ENCODE data around the gene INTS2.
"Not testable (repeated sequence)": the region's sequence is repeated elsewhere in the genome, so short reads cannot be mapped to it uniquely, and the experiment has no call there.

Gene INTS2

DNA sequence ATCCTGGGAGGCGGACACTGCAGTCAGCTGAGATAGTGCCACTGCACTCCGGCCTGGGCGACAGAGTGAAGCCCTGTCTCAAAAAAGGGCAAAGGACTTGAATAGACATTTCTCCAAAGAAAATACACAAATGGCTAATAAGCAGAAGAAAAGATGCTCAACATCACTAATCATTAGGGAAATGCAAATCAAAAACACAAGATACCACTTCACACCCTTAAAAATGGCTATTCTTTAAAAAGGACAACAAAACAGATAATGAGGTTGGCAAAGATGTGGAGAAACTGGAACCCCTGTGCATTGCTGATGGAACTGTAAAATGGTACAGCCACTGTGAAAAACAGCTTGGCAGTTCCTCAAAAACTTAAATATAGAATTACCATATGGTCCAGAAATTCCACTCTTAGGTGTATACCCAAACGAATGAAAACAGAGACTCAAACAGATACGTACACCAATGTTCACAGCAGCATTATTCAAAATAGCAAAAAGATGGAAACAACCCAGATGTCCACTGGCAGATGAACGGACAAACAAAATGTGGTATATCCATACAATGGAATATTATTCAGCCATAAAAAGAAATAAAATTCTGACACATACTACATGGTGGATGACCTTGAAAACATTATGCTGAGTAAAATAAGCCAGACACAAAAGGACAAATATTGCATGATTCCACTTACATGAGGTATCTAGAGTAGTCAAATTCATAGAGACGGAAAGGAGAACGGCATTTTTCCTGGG lies 100.0 kb downstream of the INTS2 start:
- Mint-ChIP-seq H3K36me3 (ENCODE audit: low read depth) (peaks cover 89% of the 10 kb centered on the region), H3K4me3 (no peak overlapping the region), H3K9me3 (peaks cover 54% of the 10 kb centered on the region), H3K4me1 (no peaks in the 10 kb centered on the region), H3K27ac (no peak overlapping the region), H3K27me3 (ENCODE audit: low read depth, poor library complexity) (no peaks in the 10 kb centered on the region)
- TF ChIP-seq, protein P1, sequence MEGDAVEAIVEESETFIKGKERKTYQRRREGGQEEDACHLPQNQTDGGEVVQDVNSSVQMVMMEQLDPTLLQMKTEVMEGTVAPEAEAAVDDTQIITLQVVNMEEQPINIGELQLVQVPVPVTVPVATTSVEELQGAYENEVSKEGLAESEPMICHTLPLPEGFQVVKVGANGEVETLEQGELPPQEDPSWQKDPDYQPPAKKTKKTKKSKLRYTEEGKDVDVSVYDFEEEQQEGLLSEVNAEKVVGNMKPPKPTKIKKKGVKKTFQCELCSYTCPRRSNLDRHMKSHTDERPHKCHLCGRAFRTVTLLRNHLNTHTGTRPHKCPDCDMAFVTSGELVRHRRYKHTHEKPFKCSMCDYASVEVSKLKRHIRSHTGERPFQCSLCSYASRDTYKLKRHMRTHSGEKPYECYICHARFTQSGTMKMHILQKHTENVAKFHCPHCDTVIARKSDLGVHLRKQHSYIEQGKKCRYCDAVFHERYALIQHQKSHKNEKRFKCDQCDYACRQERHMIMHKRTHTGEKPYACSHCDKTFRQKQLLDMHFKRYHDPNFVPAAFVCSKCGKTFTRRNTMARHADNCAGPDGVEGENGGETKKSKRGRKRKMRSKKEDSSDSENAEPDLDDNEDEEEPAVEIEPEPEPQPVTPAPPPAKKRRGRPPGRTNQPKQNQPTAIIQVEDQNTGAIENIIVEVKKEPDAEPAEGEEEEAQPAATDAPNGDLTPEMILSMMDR (IDR thresholded peaks at IDR 0.05), result no peak
- no peak for DNase-seq

DNA sequence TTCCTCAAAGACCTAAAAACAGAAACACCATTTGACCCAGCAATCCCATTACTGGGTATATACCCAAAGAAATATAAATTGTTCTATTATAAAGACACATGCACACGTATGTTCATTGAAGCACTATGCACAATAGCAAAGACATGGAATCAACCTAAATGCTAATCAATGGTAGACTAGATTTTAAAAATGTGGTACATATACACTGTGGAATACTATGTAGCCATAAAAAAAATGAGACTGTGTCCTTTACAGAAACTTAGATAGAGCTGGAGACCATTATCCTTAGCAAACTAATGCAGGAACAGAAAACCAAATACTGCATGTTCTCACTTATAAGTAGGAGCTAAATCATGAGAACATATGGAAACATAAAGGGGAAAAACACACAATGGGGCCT lies 100.9 kb downstream of the INTS2 start:
- Mint-ChIP-seq H3K9me3 (peaks cover 54% of the 10 kb centered on the region), H3K36me3 (ENCODE audit: low read depth) (peaks cover 98% of the 10 kb centered on the region)
- H3K4me3 Mint-ChIP-seq; H3K27me3 Mint-ChIP-seq (ENCODE audit: low read depth, poor library complexity); DNase-seq; H3K27ac Mint-ChIP-seq; H3K4me1 Mint-ChIP-seq: not testable (repeated sequence)

DNA sequence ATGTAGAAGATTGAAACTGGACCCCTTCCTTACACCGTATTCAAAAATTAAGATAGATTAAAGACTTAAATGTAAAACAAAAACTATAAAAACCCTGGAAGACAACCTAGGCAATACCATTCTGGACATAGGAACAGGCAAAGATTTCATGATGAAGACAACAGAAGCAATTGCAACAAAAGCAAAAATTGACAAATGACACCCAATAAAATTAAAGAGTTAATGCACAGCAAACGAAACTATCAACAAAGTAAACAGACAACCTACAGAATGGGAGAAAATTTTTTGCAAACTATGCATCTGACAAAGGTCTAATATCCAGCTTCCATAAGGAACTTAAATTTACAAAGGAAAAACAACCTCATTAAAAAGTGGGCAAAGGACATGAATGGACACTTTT lies 101.6 kb downstream of the INTS2 start:
- not testable (repeated sequence) for H3K4me1 Mint-ChIP-seq; H3K27me3 Mint-ChIP-seq (ENCODE audit: low read depth, poor library complexity); DNase-seq; H3K27ac Mint-ChIP-seq; H3K4me3 Mint-ChIP-seq
- peaks cover 100% of the 10 kb centered on the region for H3K36me3 Mint-ChIP-seq (ENCODE audit: low read depth)
- H3K9me3 Mint-ChIP-seq, result peaks cover 58% of the 10 kb centered on the region

DNA sequence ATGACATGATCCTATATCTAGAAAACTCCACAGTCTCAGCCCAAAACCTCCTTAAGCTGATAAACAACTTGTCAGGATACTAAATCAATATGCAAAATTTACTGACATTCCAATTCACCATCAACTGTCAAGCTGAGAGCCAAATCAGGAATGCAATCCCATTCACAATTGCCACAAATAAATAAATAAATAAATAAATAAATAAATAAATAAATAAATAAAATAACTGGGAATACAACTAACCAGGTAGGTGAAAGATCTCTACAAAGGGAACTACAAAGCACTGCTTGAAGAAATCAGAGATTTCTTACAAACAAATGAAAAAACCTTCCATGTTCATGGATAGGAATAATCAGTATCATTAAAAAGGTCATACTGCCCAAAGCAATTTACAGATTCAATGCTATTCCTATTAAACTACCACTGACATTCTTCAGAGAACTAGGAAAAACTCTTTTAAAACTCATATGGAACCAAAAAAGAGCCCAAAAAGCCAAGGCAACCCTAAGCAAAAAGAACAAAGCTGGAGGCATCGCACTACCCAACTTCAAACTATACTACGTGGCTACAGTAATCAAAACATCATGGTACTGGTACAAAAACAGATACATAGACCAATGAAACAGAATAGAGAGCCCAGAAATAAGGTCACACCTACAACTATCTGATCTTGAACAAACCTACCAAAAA lies 102.2 kb downstream of the INTS2 start:
- no peak overlapping the region for H3K4me3 Mint-ChIP-seq
- peaks cover 100% of the 10 kb centered on the region for H3K36me3 Mint-ChIP-seq (ENCODE audit: low read depth)
- H3K4me1 Mint-ChIP-seq, result no peaks in the 10 kb centered on the region
- TF ChIP-seq, protein P1 (IDR thresholded peaks at IDR 0.05), result no peak
- peaks cover 2% of the 10 kb centered on the region for H3K27me3 Mint-ChIP-seq (ENCODE audit: low read depth, poor library complexity)
- H3K9me3 Mint-ChIP-seq, result peaks cover 64% of the 10 kb centered on the region
- no peak overlapping the region for H3K27ac Mint-ChIP-seq
- DNase-seq, result no peak

DNA sequence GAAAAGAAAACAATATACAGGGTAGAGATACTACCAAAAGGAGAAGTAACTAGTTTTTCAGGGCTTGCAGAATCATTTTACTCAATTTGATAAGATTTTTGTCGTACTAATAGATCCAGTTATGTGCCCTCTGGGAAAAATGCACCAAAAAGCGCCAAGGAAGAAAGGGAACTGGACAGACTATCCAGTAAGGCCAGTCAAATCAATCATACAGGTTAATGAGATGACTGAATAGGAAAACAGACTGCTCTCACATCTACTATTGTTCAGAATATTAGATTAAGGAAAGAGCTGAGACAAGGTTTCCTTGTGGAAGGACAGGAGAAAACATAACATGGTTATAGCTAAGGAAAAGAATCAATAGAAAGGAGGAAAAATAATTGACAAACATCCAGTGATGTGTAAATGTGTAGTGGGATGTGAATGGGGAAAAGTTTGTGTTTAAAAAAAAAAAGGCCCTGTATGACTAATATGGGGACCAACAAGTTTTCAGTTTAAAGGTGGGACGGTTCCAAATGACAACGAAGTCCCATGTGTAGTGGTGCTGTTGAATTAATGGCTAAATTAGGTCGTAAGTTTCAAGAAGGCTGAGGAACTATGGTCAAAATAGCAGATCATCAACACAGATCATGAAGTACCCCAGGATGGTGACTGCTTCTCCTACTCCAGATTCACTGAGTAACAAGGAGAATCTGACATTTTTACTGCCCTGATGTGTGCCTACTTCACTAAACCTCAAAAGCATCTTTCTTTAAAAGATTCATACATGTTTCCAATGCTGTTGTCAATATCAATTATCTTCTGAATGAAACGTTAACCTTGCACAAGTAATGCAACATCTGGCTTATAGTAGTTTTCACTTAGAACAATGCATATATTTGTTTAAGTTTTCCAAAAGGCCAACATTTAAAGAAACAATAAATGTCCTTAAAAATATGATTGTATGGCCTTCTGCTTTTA lies 105.2 kb downstream of the INTS2 start:
- TF ChIP-seq, protein P1 (IDR thresholded peaks at IDR 0.05), result no peak
- H3K36me3 Mint-ChIP-seq (ENCODE audit: low read depth), result peaks cover 92% of the 10 kb centered on the region
- H3K4me1 Mint-ChIP-seq, result no peaks in the 10 kb centered on the region
- H3K4me3 Mint-ChIP-seq, result no peak overlapping the region
- no peak overlapping the region for H3K27ac Mint-ChIP-seq
- no peak for DNase-seq
- H3K9me3 Mint-ChIP-seq, result peaks cover 47% of the 10 kb centered on the region
- H3K27me3 Mint-ChIP-seq (ENCODE audit: low read depth, poor library complexity), result peaks cover 2% of the 10 kb centered on the region

DNA sequence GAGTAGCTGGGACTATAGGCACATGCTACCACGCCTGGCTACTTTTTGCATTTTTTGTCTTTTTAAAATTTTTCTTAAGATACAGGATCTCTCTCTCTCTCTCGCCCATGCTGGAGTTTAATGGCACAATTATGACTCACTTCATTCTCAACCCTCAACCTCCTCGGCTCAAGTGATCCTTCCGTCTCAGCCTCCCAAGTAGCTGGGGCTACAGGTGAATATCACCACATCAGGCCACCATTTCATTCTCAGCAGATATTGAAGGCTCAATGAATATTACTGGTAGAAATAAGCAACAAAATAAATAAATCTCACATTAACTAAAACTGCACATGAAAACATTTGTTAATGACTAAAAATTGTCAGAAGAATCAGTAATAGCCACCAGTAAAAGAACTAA lies 106.1 kb downstream of the INTS2 start:
- peaks cover 39% of the 10 kb centered on the region for H3K9me3 Mint-ChIP-seq
- H3K27me3 Mint-ChIP-seq (ENCODE audit: low read depth, poor library complexity), result peaks cover 2% of the 10 kb centered on the region
- TF ChIP-seq, protein P1 (IDR thresholded peaks at IDR 0.05), result no peak

DNA sequence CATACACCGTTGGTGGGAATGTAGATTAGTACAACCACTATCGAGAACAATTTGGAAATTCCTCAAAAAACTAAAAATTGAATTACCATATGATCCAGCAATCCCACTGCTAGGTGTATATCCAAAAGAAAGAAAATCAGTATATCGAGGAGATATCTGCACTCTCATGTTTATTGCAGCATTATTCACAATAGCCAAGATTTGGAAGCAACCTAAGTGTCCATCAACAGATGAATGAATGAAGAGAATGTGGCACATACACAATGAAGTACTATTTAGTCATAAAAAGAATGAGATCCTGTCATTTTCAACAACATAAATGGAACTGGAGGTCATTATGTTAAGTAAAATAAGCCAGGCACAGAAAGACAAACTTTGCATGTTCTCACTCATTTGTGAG lies 108.5 kb downstream of the INTS2 start:
- Mint-ChIP-seq H3K36me3 (ENCODE audit: low read depth) (peaks cover 62% of the 10 kb centered on the region), H3K27ac (peak overlapping the region; percentile 34), H3K9me3 (peaks cover 16% of the 10 kb centered on the region)
- H3K4me1 Mint-ChIP-seq; DNase-seq; H3K4me3 Mint-ChIP-seq; H3K27me3 Mint-ChIP-seq (ENCODE audit: low read depth, poor library complexity): not testable (repeated sequence)

More for the DNA sequence above, 106.1 kb downstream of the INTS2 start:
- Mint-ChIP-seq H3K27ac (no peak overlapping the region), H3K4me1 (no peaks in the 10 kb centered on the region), H3K4me3 (no peak overlapping the region), H3K36me3 (ENCODE audit: low read depth) (peaks cover 83% of the 10 kb centered on the region)
- no peak for DNase-seq
